Osteoblast (primary cell): ENCODE results near the gene SGF29. TPM values are rescaled to one million over a fixed set of nuclear protein-coding genes. Genes with fewer than 3 reads are reported as not detected.
"Not testable (repeated sequence)": the region's sequence is repeated elsewhere in the genome, so short reads cannot be mapped to it uniquely, and the experiment has no call there.

ENCODE experiments used
- DNase-seq: peaks from one replicate; pipeline ENCODE4 v3.0.0; 2011; ENCODE audit warnings: low spot score, mixed read lengths; ENCODE audit not compliant: insufficient read length; ENCODE audit errors: missing footprints
- H2AFZ ChIP-seq: 2 replicates; pipeline ENCODE4 v1.6.0; 2011; ENCODE audit warnings: mild to moderate bottlenecking, low read length
- H3K27ac ChIP-seq: 2 replicates; pipeline ENCODE4 v1.5.1; 2011; ENCODE audit warnings: mild to moderate bottlenecking, low read depth, low read length, moderate library complexity
- H3K27me3 ChIP-seq: 2 replicates; pipeline ENCODE4 v1.6.0; 2012; ENCODE audit warnings: mild to moderate bottlenecking, control low read depth, inconsistent platforms, low read length, moderate library complexity; ENCODE audit not compliant: insufficient read depth
- H3K36me3 ChIP-seq: 2 replicates; pipeline ENCODE4 v1.5.1; 2011; ENCODE audit warnings: mild to moderate bottlenecking, low read length, control low read depth, moderate library complexity; ENCODE audit not compliant: insufficient read depth
- H3K4me1 ChIP-seq: 2 replicates; pipeline ENCODE4 v1.5.1; 2011; ENCODE audit warnings: mild to moderate bottlenecking, low read length, control low read depth, moderate library complexity; ENCODE audit not compliant: insufficient read depth
- H3K4me2 ChIP-seq: 2 replicates; pipeline ENCODE4 v1.6.0; 2011; ENCODE audit warnings: mild to moderate bottlenecking, low read length; ENCODE audit not compliant: insufficient read depth
- H3K4me3 ChIP-seq: fragments of 200-600 bp; sonication (generic); 3 replicates; pipeline ENCODE4 v1.5.1; 2012; ENCODE audit warnings: mild to moderate bottlenecking, low read length, inconsistent platforms; ENCODE audit not compliant: insufficient read depth
- H3K79me2 ChIP-seq: 2 replicates; pipeline ENCODE4 v1.6.0; 2012; ENCODE audit warnings: mild to moderate bottlenecking, low read length, control low read depth, inconsistent platforms; ENCODE audit not compliant: insufficient read depth
- H3K9me3 ChIP-seq: 2 replicates; pipeline ENCODE4 v1.5.1; 2011; ENCODE audit warnings: low read depth, low read length, control low read depth
- H4K20me1 ChIP-seq: 2 replicates; pipeline ENCODE4 v1.6.0; 2012; ENCODE audit warnings: mild to moderate bottlenecking, low read length, control low read depth; ENCODE audit not compliant: insufficient read depth
- CTCF ChIP-seq: IDR thresholded peaks from 2 replicates; pipeline ENCODE4 v1.5.1; 2011; ENCODE audit warnings: mild to moderate bottlenecking, low read depth, low read length, moderate library complexity; ENCODE audit errors: extremely low read depth
- total RNA-seq: library from RNA; depleted of rRNA; stranded (reverse); fragments of >200 nt; gene quantifications from 2 replicates; pipeline ENCODE4 v1.2.3, GENCODE V29; 2012

The SGF29 gene
- total RNA-seq, 1 donor = 13.4 TPM

- Histone ChIP-seq H3K4me1 (no peaks in the 10 kb centered on the region), H3K79me2 (no peaks in the 10 kb centered on the region), H3K9me3 (no peaks in the 10 kb centered on the region), H3K27me3 (peaks cover 4% of the 10 kb centered on the region), H3K36me3 (no peaks in the 10 kb centered on the region), H3K4me3 (no peak overlapping the region), H2AFZ (no peak overlapping the region), H4K20me1 (no peaks in the 10 kb centered on the region), H3K27ac (no peak overlapping the region), H3K4me2 (no peak overlapping the region)
- DNase-seq = peak; percentile 35
- no peak for TF ChIP-seq CTCF
Observed at GRCh38 chr16:28607116-28607623, 53.5 kb downstream of the SGF29 start.

GRCh38 chr16:28607681-28608495 is 54.2 kb downstream of the SGF29 start:
- not testable (repeated sequence) for H3K9me3 ChIP-seq, H3K27me3 ChIP-seq, H3K36me3 ChIP-seq, DNase-seq, H2AFZ ChIP-seq, H3K4me1 ChIP-seq, H3K4me3 ChIP-seq, H4K20me1 ChIP-seq, H3K4me2 ChIP-seq, H3K79me2 ChIP-seq, H3K27ac ChIP-seq

- H3K4me1 ChIP-seq, H3K4me2 ChIP-seq, H3K27ac ChIP-seq, H3K9me3 ChIP-seq, H3K79me2 ChIP-seq, H4K20me1 ChIP-seq, H2AFZ ChIP-seq, H3K36me3 ChIP-seq, H3K4me3 ChIP-seq, DNase-seq, H3K27me3 ChIP-seq: not testable (repeated sequence)
Observed at GRCh38 chr16:28608496-28608808, 54.7 kb downstream of the SGF29 start.

GRCh38 chr16:28608867-28609596 is 55.3 kb downstream of the SGF29 start:
- not testable (repeated sequence) for H3K4me2 ChIP-seq, H3K36me3 ChIP-seq, H3K4me1 ChIP-seq, H3K27me3 ChIP-seq, H2AFZ ChIP-seq, H3K79me2 ChIP-seq, H3K27ac ChIP-seq, H3K4me3 ChIP-seq, H4K20me1 ChIP-seq, H3K9me3 ChIP-seq
- peak; percentile 54 for DNase-seq

GRCh38 chr16:28609631-28610594 is 56.2 kb downstream of the SGF29 start, which contains the start of gene SULT1A1:
TSS of gene SULT1A1 (minus strand) at chr16:28610044. CDS start at chr16:28608855, 1,189 bp downstream.
- Histone ChIP-seq H3K4me1 (no peaks in the 10 kb centered on the region), H3K36me3 (no peaks in the 10 kb centered on the region), H2AFZ (no peak within 1 kb of the TSS), H3K4me2 (no peak within 1 kb of the TSS), H3K4me3 (no peak within 1 kb of the TSS), H3K9me3 (no peaks in the 10 kb centered on the region), H3K27ac (no peak within 1 kb of the TSS), H4K20me1 (no peaks in the 10 kb centered on the region), H3K27me3 (no peaks in the 10 kb centered on the region), H3K79me2 (no peaks in the 10 kb centered on the region)
- TF ChIP-seq CTCF = no peak
- DNase-seq = peak; percentile 84
